ENCODE results near the gene WASHC2A.
"Not testable (repeated sequence)": the region's sequence is repeated elsewhere in the genome, so short reads cannot be mapped to it uniquely, and the experiment has no call there.

The WASHC2A gene

GRCh38 chr10:50025627-50026026 is 42.1 kb upstream of the WASHC2A start (continued):
- no peak for TF ChIP-seq ESRRG (CRISPR knock-in tag; IDR thresholded peaks at IDR 0.05)
- no peak for TF ChIP-seq ARNTL (CRISPR knock-in tag; IDR thresholded peaks at IDR 0.05; ENCODE audit: borderline replicate concordance, low read depth)
- no peak for TF ChIP-seq ZNF565 (CRISPR knock-in tag; conservative IDR thresholded peaks at IDR 0.05; ENCODE audit: low read depth)

GRCh38 chr10:50027195-50027594 is 40.6 kb upstream of the WASHC2A start:
- no peak for TF ChIP-seq POU6F1 (CRISPR knock-in tag; IDR thresholded peaks at IDR 0.05; ENCODE audit: borderline replicate concordance, low read depth)
- TF ChIP-seq ZFP30 (CRISPR knock-in tag; IDR thresholded peaks at IDR 0.05) = no peak
- no peak for TF ChIP-seq ARNTL (CRISPR knock-in tag; IDR thresholded peaks at IDR 0.05; ENCODE audit: borderline replicate concordance, low read depth)
- no peak for TF ChIP-seq ZC3H10 (CRISPR knock-in tag; IDR thresholded peaks at IDR 0.05)
- TF ChIP-seq ZFP3 (CRISPR knock-in tag; IDR thresholded peaks at IDR 0.05) = no peak
- TF ChIP-seq TOX (CRISPR knock-in tag; IDR thresholded peaks at IDR 0.05; ENCODE audit: borderline replicate concordance) = no peak
- TF ChIP-seq TSHZ2 (CRISPR knock-in tag; IDR thresholded peaks at IDR 0.05) = no peak
- TF ChIP-seq PATZ1 (CRISPR knock-in tag; IDR thresholded peaks at IDR 0.05; ENCODE audit: borderline replicate concordance) = no peak
- ATAC-seq = no peak

GRCh38 chr10:50033481-50033880 is 34.3 kb upstream of the WASHC2A start:
- 0 out of 3 replicates have a peak, but pooled peaks have one; percentile 34 for ATAC-seq
- TF ChIP-seq ARNTL (CRISPR knock-in tag; IDR thresholded peaks at IDR 0.05; ENCODE audit: borderline replicate concordance, low read depth) (no peak), ISL1 (CRISPR knock-in tag; IDR thresholded peaks at IDR 0.05) (no peak), ZFP30 (CRISPR knock-in tag; IDR thresholded peaks at IDR 0.05) (no peak), ZNF565 (CRISPR knock-in tag; conservative IDR thresholded peaks at IDR 0.05; ENCODE audit: low read depth) (no peak), RARB (CRISPR knock-in tag; IDR thresholded peaks at IDR 0.05) (no peak), ZFP3 (CRISPR knock-in tag; IDR thresholded peaks at IDR 0.05) (no peak), BACH2 (CRISPR knock-in tag; IDR thresholded peaks at IDR 0.05; ENCODE audit: borderline replicate concordance) (no peak), PPARA (CRISPR knock-in tag; IDR thresholded peaks at IDR 0.05; ENCODE audit: borderline replicate concordance) (no peak), SNAI2 (CRISPR knock-in tag; IDR thresholded peaks at IDR 0.05) (no peak), POU6F1 (CRISPR knock-in tag; IDR thresholded peaks at IDR 0.05; ENCODE audit: borderline replicate concordance, low read depth) (no peak), ESRRG (CRISPR knock-in tag; IDR thresholded peaks at IDR 0.05) (no peak), CREB5 (CRISPR knock-in tag; IDR thresholded peaks at IDR 0.05; ENCODE audit: low read depth) (no peak), TCF4 (CRISPR knock-in tag; IDR thresholded peaks at IDR 0.05; ENCODE audit: borderline replicate concordance) (no peak), TSHZ2 (CRISPR knock-in tag; IDR thresholded peaks at IDR 0.05) (no peak), ZNF8 (CRISPR knock-in tag; IDR thresholded peaks at IDR 0.05) (no peak)

- ATAC-seq = not testable (repeated sequence)
Observed at GRCh38 chr10:50035337-50035736, 32.4 kb upstream of the WASHC2A start.

Data from SK-N-SH treated with all-trans-retinoic acid at 6 μM for 48 hours (cell line).